Activated T-cell treated with anti-CD3 and anti-CD28 coated beads, Interleukin-2, amount 50 U/mL, for 1 hour (primary cell): ENCODE results near the gene HDHD5.

Experiments used
- DNase-seq: peaks from one replicate; pipeline ENCODE4 v3.0.0-alpha.2; 2020

The HDHD5 gene

DNA sequence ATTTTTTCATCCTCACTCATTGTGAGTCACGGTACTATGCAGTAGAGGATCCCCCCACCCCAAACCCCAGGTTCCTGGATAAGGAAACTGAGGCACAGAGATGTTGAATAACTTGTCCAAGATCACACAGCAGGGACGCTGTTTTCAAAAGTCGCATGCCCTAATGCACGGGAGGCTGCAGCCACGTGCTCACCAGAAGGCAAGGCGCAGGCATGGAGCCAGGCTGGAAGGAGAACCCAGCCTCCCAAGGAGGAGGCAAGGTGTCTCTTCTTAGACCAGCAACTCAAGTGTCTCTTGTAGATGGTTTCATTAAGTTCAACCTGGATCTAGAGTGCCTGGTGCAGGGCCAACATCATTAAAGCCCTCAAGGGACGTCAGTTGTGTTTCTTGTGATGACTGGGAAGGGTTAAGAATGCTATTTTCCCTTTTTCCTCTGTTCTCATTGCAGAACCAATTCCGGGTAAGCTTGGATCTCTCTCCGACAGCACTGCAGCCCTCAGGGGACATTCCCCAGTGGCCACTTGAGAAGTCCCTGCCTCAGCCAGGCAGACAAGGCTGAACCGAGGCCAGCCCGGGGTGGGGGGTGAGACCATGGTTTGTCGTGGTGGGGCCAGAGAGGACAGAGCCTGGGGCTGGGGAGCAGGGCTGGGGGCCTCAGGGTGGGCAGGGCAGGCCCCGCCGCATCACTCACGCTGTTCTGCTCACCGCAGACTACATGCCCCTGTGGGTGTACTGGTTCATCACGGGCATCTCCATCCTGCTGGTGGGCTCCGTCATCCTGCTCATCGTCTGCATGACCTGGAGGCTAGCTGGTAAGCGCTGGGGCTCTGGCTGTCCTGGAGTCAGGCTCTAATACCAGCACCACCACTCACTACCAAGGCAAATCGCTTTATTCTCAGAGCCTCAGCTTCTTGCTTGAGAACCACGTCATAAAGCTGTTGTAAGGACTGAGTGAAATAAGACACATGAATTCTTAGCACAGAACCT, 53.6 kb downstream of the HDHD5 start:
- no peak for DNase-seq

DNA sequence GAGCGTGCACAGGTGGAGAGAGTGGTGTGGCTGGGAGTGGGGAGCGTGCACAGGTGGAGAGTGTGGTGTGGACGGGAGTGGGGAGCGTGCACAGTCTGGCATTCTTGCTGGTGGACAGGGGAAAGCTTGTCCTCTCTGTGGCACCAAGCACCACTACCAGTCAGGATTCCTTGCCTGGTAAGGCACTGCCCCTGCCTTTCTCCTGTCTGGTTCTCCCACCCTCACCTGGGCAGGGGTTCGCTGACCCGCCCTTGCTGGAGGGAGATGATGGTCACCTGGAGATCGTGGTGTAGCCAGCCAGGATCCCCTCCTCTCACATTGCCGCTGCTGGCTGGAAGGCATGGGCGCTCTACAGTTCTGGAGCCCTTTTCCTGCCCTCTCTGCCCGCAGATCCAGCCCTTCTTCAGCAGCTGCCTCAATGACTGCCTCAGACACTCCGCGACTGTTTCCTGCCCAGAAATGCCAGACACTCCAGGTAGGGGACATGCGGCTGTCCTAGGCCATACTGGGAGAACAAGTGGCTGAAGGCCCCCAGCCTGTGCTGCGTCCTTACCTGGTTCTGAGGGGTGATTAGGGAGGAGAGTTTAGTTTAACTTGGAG, 54.6 kb downstream of the HDHD5 start:
- no peak for DNase-seq

DNA sequence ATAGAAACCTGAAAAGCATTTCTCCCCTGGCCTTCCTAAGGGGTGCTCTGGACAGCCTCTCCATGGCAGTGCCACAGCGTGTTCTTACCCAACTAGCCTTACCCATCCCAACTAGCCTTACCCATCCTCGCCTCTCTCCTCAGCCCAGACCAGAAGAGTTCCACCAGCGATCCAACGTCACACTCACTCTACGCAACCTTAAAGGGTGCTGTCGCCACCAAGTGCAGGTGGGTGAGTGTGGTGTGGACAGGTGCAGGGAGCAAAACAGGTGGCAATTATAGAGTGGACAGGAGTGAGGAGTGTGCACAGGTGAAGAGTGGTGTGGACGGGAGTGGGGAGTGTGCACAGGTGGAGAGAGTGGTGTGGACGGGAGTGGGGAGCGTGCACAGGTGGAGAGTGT, 55.7 kb downstream of the HDHD5 start:
- DNase-seq = no peak

DNA sequence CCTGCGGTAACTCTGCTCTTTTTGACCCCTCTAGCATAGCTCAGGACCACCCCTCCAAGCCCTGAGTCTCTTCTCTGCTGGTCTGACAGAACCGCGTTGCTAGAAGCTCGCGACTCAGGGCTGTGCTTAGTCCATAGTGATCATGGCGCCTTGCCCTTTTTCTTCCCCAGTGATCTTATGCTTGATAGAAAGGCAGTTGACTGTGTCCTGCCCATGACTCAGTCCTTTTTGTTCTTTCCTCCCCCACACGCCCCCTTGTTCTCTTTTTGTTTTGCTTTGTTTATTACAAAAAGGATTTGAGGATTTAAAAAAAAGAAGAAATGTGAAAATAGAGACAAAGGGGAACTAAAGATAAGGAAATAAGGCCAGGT, 56.8 kb downstream of the HDHD5 start:
- DNase-seq = no peak

DNA sequence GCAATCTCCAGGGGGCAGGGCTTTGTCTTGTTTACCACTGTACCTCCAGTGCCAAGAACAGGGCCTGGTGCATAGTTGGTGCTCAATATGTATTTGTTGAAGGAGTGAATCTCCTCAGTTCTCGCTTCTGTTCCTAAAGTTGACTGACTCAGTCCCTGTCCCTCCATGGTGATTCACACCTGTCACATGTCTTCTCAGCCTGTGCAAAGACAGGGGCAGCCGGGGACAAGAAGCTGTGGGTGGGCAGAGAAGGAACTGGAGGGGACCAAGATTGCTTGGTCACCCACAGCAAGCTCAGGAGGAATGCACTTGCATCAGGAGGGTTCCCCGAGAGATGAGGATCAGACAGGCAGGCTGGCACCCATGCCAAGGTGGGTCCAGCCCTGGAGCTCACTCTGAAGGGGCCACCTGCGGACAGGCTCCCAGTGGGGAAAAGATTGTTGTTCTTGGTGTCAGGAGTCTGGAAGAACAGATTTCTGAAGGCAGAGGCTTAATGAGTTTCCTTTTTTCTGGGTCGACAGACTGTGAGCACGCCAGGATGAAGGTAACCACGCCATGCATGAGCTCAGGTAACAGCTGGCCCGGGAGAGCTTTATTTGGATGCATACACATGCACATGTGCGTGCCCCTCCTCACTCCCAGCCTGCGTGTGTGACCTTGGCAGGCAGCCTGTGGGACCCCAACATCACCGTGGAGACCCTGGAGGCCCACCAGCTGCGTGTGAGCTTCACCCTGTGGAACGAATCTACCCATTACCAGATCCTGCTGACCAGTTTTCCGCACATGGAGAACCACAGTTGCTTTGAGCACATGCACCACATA, 57.4 kb downstream of the HDHD5 start:
- DNase-seq = no peak

DNA sequence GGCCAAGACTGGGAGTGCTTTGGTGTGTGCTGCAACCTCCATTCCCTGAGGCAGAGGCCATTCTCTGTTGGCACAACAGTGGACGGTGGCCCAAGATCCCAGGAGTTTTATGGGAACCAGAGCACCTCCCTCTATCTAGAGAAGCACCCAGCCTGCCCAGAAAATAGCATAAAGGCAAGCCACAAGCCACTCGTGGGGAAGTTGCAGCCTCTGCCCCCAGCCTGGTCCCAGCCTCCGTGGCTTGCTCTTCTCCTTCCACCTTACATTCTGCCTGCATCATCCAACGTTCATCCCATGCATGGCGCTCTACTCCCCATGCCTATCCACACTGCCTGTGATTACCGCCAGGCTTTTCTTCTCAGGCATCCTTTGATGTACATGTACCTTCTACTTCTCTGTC, 58.5 kb downstream of the HDHD5 start:
- no peak for DNase-seq

DNA sequence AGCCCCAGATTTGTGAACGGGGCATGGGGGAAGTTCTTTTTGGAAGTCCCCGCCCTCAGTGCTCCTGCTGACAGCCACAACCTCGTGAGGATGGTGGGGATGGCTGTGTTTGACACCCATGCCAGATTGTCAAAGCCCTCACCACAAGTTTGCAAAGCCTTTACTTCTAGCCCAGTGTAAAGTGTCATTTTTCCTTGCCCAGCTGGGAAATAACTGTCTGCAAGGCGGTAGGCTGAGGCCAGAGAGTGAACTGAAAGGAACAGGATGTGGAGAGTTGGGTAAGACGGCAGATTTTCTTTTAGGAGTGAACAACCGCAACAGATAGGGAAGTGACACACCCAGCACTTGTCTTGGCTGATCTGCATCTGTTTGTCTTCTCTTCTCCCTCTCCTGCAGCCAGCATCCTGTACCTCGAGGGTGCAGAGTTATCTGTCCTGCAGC, 60.7 kb downstream of the HDHD5 start:
- no peak for DNase-seq

DNA sequence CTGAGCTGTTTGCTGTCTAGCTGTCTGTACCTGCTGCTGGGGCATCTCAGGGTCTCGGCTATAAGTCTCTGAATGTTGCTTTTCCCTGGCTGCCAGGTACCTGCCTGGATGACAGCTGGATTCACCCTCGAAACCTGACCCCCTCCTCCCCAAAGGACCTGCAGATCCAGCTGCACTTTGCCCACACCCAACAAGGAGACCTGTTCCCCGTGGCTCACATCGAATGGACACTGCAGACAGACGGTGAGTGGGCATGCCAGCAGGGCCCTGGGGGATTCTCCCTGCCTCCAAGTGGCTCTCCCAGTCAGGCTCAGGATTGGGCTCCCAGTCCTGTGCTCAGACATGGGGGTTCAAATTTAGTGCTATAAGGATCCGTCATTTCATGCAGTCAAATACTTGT, 61.4 kb downstream of the HDHD5 start:
- DNase-seq = no peak

DNA sequence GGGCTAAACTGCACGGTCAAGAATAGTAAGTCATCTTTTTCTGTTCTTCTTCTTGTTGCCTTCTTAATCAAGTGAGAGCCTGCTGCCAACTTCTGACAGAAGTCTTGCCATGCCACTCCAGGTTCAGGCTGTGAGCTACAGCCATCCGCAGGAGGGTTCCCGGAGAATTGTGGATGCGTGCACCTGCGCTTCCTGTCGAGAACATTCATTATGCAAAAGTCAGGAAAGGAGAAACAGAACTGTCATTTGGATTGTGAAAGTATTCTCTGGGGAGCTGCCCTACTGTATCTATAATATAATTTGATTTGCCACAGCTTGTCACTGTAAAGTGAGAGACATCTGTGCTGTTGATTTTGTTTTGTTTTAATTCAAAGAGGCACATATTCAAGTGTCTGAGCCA, 62.0 kb downstream of the HDHD5 start:
- DNase-seq = no peak

DNA sequence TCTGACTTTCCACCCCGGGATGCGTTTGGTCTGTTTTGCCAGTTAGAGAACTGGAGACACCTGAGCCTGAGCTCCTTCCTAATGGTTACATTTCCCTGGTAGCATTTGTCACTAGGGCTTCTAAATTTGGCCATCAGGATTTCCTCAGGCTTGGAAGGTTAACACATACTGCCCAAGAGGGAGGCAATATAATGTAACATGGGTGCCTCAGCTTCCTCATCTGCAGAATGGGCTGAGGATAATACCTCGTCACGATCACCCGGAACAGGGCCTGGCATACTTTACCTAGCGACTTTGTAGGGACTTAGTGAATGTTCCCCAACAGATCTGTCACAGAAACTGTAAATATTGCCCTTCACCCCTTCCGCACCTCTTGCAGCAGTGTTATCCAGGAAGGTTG, 63.0 kb downstream of the HDHD5 start:
- no peak for DNase-seq

DNA sequence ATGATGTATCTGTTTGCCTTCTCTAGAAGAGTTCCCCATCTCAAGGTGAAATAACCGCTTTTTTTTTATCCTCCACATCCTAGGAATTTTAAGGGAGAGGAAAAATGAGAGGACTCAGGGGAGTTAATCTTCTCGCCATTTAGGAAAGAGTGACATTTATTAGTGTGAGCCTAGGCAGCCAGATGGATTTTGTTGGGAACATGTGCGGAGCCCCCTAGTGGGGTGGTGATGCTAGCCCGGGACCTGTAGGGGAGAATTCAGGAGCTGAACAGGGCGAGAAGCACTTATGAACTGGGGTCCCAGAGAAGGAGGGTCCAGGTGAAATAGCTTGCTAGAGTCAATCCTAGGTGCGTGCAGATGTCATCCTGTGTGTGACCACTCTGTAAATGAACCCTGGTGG, 63.5 kb downstream of the HDHD5 start:
- DNase-seq = no peak

DNA sequence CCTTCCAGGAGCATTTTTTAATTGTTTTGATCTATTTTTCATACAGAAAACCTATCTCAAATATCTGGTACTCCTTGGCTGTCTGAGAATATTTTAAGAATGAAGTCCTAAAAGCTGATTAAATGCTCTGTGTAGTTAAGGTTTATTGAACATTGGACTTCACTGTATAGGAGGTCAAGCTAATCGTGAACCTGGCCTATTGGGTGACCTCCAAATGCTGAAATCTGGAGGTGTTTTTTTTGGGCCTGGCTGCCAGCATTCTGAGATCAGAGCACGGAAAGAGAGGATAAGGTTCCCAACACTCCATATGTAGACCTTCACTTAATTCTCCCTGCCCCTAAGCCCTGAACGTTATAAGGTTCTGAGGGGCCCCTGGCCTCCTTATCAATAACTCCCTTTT, 66.0 kb downstream of the HDHD5 start:
- DNase-seq = no peak

DNA sequence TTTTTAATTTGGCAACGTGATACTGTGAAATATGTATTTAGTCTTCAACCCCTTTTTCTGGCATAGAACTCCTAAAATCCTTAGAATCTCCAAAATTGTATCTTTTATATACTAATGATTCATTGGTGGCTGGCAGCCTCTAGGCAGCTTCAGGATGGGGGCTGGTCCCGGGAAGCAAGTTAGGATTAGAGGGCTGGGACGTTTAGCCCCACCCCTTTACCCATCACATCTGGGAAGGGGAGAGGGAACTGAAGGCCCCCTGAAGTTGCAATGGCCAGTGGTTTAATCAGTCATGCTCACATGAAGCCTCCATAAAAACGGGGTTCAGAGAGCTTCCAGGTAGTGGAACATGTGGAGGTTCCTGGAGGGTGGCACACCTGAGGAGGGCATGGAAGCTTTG, 67.2 kb downstream of the HDHD5 start:
- no peak for DNase-seq

DNA sequence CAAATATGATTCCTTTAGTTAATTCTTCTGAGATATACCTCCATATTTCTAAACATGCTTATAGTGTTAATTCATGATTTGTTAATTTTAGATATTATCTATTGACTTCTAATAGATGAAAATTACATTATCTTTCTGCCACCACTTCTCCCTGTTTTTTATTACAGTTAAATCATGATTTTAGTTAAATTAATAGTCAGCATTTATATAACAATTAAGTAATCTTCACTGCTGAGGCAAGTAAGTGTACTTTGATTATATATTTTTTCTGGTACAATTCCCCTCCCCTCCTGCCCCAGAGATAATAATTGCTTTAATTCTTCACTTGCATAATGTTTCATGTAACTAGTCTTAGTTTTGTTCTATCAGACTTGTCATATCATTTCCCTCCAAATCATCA, 68.5 kb downstream of the HDHD5 start:
- DNase-seq = no peak
